Dendritic cell treated with granulocyte-macrophage colony-stimulating factor and Interleukin-4, amounts not matched to agents 40 ng/mL and 50 ng/mL, for 4 days (primary cell): ENCODE measurements around the gene CLDND2.

ENCODE experiments used
- H3K27ac Mint-ChIP-seq: one replicate; pipeline ENCODE4 v1.8.0; 2022; ENCODE audit warnings: mild to moderate bottlenecking, mixed read lengths
- H3K27me3 Mint-ChIP-seq: one replicate; pipeline ENCODE4 v1.8.0; 2022; ENCODE audit warnings: mild to moderate bottlenecking, mixed read lengths
- H3K36me3 Mint-ChIP-seq: one replicate; pipeline ENCODE4 v1.8.0; 2022; ENCODE audit warnings: low read depth, mixed read lengths
- H3K4me1 Mint-ChIP-seq: one replicate; pipeline ENCODE4 v1.8.0; 2022; ENCODE audit warnings: low read depth, mixed read lengths
- H3K4me3 Mint-ChIP-seq: one replicate; pipeline ENCODE4 v1.8.0; 2022; ENCODE audit warnings: mild to moderate bottlenecking, moderate library complexity, mixed read lengths
- H3K9me3 Mint-ChIP-seq: one replicate; pipeline ENCODE4 v1.8.0; 2022; ENCODE audit warnings: mixed read lengths
- intact Hi-C: fragments of 100-400 bp; cut with micrococcal nuclease; formaldehyde crosslinking; loops from one replicate; pipeline ENCODE4 v1.15.0; 2022

Gene CLDND2

GRCh38 chr19:51371186-51371690 is 2.4 kb upstream of the CLDND2 start:
- no peaks in the 10 kb centered on the region for H3K27me3 Mint-ChIP-seq
- intact Hi-C loops: no loop called here
- no peak overlapping the region for H3K27ac Mint-ChIP-seq
- no peaks in the 10 kb centered on the region for H3K9me3 Mint-ChIP-seq
- peaks cover 7% of the 10 kb centered on the region for H3K36me3 Mint-ChIP-seq
- H3K4me3 Mint-ChIP-seq: no peak overlapping the region
- peaks cover 57% of the 10 kb centered on the region for H3K4me1 Mint-ChIP-seq

- Mint-ChIP-seq H3K4me1 (peaks cover 59% of the 10 kb centered on the region), H3K27ac (no peak overlapping the region), H3K4me3 (no peak overlapping the region), H3K9me3 (no peaks in the 10 kb centered on the region), H3K27me3 (no peaks in the 10 kb centered on the region), H3K36me3 (peaks cover 13% of the 10 kb centered on the region)
- intact Hi-C loops: no loop called here
Observed at GRCh38 chr19:51370230-51370629, 1.4 kb upstream of the CLDND2 start.

GRCh38 chr19:51367565-51368365 is 1.0 kb downstream of the CLDND2 start:
- Mint-ChIP-seq H3K36me3 (peaks cover 13% of the 10 kb centered on the region), H3K4me1 (peaks cover 68% of the 10 kb centered on the region), H3K9me3 (no peaks in the 10 kb centered on the region), H3K27ac (peak overlapping the region; percentile 85), H3K4me3 (peak overlapping the region; percentile 77), H3K27me3 (no peaks in the 10 kb centered on the region)
- intact Hi-C loops: loop anchor here (1.0 kb wide), 2 partner anchors 27 to 28 kb away; no protein-coding TSS in a partner anchor

- intact Hi-C loops: loop anchor here (1.0 kb wide), 2 partner anchors 27 to 28 kb away; no protein-coding TSS in a partner anchor
- Mint-ChIP-seq H3K27me3 (no peaks in the 10 kb centered on the region), H3K4me3 (peak overlapping the region; percentile 77), H3K9me3 (no peaks in the 10 kb centered on the region), H3K27ac (peak overlapping the region; percentile 85), H3K36me3 (peaks cover 13% of the 10 kb centered on the region), H3K4me1 (peaks cover 67% of the 10 kb centered on the region)
Observed at GRCh38 chr19:51367255-51367564, 1.6 kb downstream of the CLDND2 start.

- Mint-ChIP-seq H3K27ac (peak overlapping the region; percentile 85), H3K9me3 (no peaks in the 10 kb centered on the region), H3K4me1 (peaks cover 61% of the 10 kb centered on the region), H3K4me3 (peak overlapping the region; percentile 77), H3K27me3 (no peaks in the 10 kb centered on the region), H3K36me3 (peaks cover 13% of the 10 kb centered on the region)
- intact Hi-C loops: loop anchor here (1.0 kb wide), 2 partner anchors 27 to 28 kb away; no protein-coding TSS in a partner anchor
Observed at GRCh38 chr19:51366389-51367254, 2.2 kb downstream of the CLDND2 start.

GRCh38 chr19:51365965-51366388 is 2.8 kb downstream of the CLDND2 start, which contains the start of gene ETFB:
Gene ETFB (minus strand): TSS chr19:51366388. CDS start chr19:51366326, 62 bp downstream.
- intact Hi-C loops: no loop called here
- Mint-ChIP-seq H3K9me3 (no peaks in the 10 kb centered on the region), H3K27me3 (no peaks in the 10 kb centered on the region), H3K4me3 (peak within 1 kb of the TSS; percentile 77), H3K36me3 (peaks cover 13% of the 10 kb centered on the region), H3K27ac (peak within 1 kb of the TSS; percentile 85), H3K4me1 (peaks cover 55% of the 10 kb centered on the region)

- peaks cover 13% of the 10 kb centered on the region for H3K36me3 Mint-ChIP-seq
- peak overlapping the region; percentile 85 for H3K27ac Mint-ChIP-seq
- peak overlapping the region; percentile 77 for H3K4me3 Mint-ChIP-seq
- H3K9me3 Mint-ChIP-seq: no peaks in the 10 kb centered on the region
- H3K27me3 Mint-ChIP-seq: no peaks in the 10 kb centered on the region
- H3K4me1 Mint-ChIP-seq: peaks cover 49% of the 10 kb centered on the region
- intact Hi-C loops: no loop called here
Observed at GRCh38 chr19:51365211-51365964, 3.4 kb downstream of the CLDND2 start.

- Mint-ChIP-seq H3K36me3 (peaks cover 13% of the 10 kb centered on the region), H3K4me1 (peaks cover 45% of the 10 kb centered on the region), H3K27ac (peak overlapping the region; percentile 27), H3K27me3 (no peaks in the 10 kb centered on the region), H3K4me3 (no peak overlapping the region), H3K9me3 (no peaks in the 10 kb centered on the region)
- intact Hi-C loops: no loop called here
Observed at GRCh38 chr19:51364200-51365106, 4.3 kb downstream of the CLDND2 start.

- Mint-ChIP-seq H3K4me1 (peaks cover 32% of the 10 kb centered on the region), H3K27me3 (no peaks in the 10 kb centered on the region), H3K4me3 (no peak overlapping the region), H3K9me3 (no peaks in the 10 kb centered on the region), H3K27ac (no peak overlapping the region), H3K36me3 (peaks cover 13% of the 10 kb centered on the region)
- intact Hi-C loops: no loop called here
Observed at GRCh38 chr19:51361239-51361638, 7.6 kb downstream of the CLDND2 start.

- H3K27me3 Mint-ChIP-seq: no peaks in the 10 kb centered on the region
Observed at GRCh38 chr19:51359294-51359693, 9.5 kb downstream of the CLDND2 start.

GRCh38 chr19:51357952-51358351 is 10.9 kb downstream of the CLDND2 start:
- Mint-ChIP-seq H3K27me3 (no peaks in the 10 kb centered on the region), H3K4me1 (peaks cover 6% of the 10 kb centered on the region), H3K9me3 (no peaks in the 10 kb centered on the region), H3K36me3 (peaks cover 19% of the 10 kb centered on the region), H3K4me3 (no peak overlapping the region), H3K27ac (no peak overlapping the region)
- intact Hi-C loops: no loop called here

More at GRCh38 chr19:51359294-51359693, 9.5 kb downstream of the CLDND2 start:
- Mint-ChIP-seq H3K36me3 (peaks cover 8% of the 10 kb centered on the region), H3K27ac (no peak overlapping the region), H3K9me3 (no peaks in the 10 kb centered on the region), H3K4me1 (peaks cover 19% of the 10 kb centered on the region), H3K4me3 (no peak overlapping the region)
- intact Hi-C loops: no loop called here

GRCh38 chr19:51356159-51356801 is 12.5 kb downstream of the CLDND2 start:
- H3K36me3 Mint-ChIP-seq: peaks cover 36% of the 10 kb centered on the region
- intact Hi-C loops: no loop called here
- no peaks in the 10 kb centered on the region for H3K4me1 Mint-ChIP-seq
- no peak overlapping the region for H3K27ac Mint-ChIP-seq
- H3K4me3 Mint-ChIP-seq: no peak overlapping the region
- H3K27me3 Mint-ChIP-seq: no peaks in the 10 kb centered on the region
- H3K9me3 Mint-ChIP-seq: no peaks in the 10 kb centered on the region
